ENCODE results near the gene PRKD1.
"Not testable (repeated sequence)": the region's sequence is repeated elsewhere in the genome, so short reads cannot be mapped to it uniquely, and the experiment has no call there.

Gene PRKD1

DNA sequence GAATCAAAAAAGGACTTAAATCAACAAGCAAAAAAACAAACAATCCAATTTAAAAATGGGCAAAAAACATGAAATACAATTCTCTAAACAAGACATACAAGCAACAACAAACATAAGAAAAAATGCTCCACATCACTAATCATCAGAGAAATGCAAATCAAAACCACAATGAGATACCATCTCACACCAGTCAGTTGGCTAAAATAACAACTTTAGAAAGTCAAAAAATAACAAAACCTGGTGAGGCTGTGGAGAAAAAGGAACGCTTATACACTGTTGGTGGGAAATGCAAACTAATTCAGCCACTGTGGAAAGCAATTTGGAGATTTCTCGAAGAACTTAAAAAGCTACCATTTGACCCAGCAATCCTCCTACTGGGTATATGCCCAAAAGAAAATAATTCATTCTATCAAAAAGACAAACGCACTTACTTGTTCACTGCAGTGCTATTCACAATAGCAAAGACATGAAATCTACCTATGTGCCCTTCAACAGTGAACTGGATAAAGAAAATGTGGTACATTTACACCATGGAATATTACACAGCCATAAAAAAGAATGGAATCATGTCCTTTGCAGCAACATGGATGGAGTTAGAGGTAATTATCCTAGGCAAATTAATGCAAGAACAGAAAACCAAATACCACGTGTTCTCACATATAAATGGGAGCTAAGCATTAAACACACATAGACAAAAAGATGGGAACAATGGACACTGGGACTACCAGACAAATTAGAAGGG is 26.9 kb downstream of the PRKD1 start:
- no peak for DNase-seq

DNA sequence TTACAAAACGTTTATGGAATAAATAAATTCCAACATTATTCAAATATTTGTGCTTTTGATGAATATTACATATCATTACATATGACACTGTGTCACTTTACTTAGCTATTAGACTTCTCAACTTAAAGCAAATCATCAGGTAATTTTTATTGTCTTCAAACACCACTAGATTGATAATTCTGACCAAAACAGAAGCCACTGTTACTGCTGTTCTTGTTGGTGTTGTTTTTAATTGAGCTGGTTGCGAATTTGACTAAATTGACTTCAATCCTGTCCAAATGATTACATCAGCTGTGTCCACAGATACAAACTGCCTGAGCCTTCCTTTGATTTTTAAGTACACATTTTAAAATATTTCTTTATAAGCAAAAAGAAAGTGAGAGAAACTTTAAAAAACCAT is 29.2 kb downstream of the PRKD1 start:
- DNase-seq, result no peak

DNA sequence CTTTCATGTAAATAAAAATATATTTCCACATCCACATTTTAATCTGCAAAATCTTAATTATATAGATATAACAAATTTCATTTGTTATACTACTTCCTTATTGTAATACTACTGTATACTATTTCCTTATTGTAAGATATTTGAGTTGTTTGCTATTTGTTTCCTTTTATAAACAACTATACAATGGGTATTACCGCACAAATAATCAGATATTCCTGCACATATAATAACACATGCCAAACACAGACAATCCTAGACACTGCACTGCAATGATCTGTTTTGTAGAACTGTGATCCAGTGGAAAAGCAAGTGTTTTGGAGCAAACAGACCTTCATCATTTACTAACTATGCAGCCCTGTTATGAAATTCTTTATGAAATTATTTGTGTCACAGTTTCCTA is 30.5 kb downstream of the PRKD1 start:
- no peak for DNase-seq

- DNase-seq, result peak; percentile 59
These were observed 31.3 kb downstream of the PRKD1 start for GRCh38 chr14:29896354-29896821.

DNA sequence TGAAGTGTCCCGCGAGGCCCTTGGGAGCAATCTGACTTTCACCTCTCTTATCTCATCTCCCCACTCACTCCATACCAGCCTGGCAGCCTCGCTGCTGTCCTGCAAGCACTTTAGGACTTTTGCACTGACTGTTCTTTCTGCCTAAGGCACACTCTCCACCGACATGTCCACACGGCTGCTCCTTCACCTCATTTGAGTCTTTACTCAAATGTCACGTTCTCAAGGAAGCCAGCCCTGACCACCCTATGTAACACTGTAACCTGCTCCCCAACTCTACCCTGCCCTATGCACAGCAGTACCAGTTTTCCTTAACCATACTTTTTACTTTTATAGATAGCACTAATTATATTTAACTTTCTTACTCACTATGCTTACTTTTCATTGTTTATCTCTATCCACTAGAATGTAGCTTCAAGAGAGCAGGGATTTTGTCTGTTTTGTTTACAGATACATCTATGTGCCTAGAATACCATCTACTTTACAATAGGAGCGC is 32.0 kb downstream of the PRKD1 start:
- DNase-seq, result peak; percentile 58

DNA sequence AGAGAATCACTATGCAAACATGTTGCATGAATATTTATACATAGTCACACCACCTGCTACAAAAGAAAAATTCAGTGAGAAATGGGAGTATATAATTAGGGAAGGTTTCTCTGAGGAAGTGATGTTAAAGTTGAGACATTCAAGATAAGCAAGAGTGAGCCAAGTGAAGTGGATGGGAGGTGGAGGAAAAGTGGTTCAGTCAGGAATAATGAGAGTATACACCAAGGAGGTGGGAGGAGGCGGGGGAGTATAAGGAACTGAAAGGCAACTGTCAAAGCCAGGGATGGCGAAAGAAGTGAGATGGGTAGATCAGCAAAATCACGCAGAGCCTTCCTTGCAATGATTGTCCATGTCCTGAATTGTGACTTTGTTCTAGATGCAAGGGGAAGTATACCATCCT is 33.7 kb downstream of the PRKD1 start:
- DNase-seq, result no peak

- DNase-seq, result no peak
These were observed 35.3 kb downstream of the PRKD1 start for GRCh38 chr14:29892327-29892726.

GRCh38 chr14:29885988-29886387 is 41.7 kb downstream of the PRKD1 start:
- DNase-seq, result no peak

DNA sequence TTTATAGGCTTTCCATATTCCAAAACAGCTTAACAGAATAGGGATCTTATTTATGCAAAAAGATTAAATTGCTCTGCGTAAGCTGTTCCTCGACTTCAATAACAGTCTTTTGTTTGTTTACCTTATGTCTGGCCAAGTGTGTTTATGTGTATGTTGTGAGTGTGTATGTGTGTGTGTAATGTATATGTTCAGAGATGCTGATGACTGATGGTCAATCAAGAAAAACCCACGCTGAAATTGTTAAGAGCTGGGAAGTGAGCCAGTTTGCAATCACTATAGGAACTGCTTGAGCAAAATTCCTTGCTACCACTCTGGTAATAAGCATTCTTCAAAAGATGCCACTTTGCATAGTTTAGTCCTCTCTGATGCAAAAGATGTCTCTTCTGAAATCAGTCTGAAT is 59.6 kb downstream of the PRKD1 start:
- no peak for DNase-seq

- DNase-seq, result no peak
These were observed 62.3 kb downstream of the PRKD1 start for GRCh38 chr14:29865299-29865698.

DNA sequence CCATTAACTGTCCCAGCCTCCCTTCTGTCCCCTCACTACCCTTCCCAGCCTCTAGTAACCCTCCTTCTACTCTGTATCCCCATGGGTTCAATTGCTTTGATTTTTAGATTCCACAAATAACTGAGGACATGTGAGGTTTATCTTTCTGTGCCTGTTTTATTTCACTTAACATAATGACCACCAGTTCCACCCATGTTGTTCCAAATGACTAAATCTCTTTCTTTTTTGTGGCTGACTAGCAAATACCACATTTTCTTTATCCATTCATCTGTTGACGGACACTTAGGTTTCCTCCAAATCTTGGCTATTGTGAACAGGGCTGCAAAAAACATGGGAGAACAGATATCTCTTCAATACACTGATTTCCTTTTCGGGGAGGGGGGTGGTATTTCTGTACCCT is 65.7 kb downstream of the PRKD1 start:
- DNase-seq, result no peak

DNA sequence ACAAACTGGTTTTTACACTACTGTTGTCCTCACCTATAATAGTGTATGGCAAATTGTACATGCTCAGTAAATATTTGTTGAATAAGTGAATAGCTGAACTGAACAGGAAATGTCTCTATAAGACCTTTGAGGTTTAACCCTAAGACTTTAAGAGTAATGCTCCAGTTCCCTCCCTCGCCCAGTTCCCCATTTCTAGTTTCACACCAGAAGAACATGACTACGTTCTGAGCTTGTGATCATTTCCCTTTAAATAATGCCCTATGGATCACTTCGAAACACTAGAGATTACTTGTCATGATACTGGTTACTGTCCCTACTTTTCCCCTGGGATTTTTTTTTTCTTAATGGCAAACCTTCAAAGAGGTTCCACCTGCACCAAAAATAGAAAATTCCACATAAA is 69.3 kb downstream of the PRKD1 start:
- DNase-seq, result no peak

DNA sequence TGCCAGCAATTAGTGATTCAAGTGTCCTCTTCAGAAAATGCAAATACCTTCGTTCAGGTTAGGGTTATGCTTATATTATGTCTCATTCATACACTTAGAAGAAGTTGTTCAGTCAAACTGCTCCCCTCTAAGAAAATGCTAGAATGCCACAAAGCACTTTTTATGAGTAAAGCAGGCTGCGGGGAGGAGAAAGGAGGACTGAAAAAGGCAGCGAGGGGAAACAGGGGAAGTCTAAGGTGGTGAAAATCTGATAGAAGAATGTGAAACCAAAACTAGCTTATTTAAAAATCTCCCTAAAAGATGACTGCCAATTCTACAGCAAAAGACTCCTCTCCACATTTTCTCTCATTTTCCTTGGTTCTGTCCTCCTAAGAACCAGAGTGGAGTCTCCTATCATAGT is 70.1 kb downstream of the PRKD1 start:
- DNase-seq, result no peak

DNA sequence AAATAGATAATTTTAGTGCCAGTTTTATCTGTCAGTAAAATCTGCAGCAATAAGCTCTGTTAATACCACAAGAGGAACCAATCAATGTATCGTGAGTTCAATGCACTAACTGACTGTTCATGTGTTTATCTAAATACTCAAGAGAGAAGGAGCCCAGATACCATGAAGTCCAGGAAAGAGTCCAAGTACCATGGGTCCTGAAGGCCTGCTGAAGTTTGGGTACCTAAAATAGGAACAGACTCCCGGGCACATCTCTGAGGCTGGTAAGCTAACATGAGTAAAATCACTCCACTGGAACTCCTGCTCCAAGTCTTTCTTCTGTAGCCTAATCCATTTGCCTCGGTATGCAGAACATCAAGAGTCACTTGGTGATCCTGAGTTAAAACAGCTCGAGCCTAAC is 71.1 kb downstream of the PRKD1 start:
- DNase-seq, result no peak

DNA sequence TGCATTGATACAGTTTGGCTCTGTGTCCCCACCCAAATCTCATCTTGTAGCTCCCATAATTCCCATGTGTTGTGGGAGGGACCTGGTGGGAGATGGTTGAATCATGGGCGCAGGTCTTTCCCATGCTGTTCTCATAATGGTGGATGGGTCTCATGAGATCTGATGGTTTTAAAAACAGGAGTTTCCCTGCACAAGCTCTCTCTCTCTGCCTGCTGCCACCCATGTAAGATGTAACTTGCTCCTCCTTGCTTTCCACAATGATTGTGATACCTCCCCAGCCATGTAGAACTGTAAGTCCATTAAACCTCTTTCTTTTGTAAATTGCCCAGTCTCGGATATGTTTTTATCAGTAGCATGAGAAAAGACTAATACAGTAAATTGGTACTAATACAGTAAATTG is 74.0 kb downstream of the PRKD1 start:
- DNase-seq, result not testable (repeated sequence)

GRCh38 chr14:29853272-29853671 is 74.4 kb downstream of the PRKD1 start:
- DNase-seq, result no peak

- no peak for DNase-seq
These were observed 76.2 kb downstream of the PRKD1 start for GRCh38 chr14:29851397-29851796.

DNA sequence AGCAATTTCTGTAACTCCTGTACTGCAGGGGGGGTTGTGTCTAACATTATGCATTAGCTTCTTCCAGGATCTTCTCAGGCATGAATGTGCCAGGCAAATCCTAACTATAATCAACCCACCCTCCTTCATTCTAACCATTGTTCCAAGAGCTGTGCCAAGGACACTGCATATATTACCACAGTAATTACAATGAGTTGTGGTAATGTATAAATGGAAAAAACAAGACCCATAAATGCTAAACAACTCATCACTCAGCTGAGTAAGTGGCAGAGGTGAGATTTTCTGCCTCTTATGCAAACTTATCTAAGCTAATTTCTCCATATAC is 80.6 kb downstream of the PRKD1 start:
- no peak for DNase-seq

- peak; percentile 49 for DNase-seq
These were observed 81.2 kb downstream of the PRKD1 start for GRCh38 chr14:29846339-29847055.

DNA sequence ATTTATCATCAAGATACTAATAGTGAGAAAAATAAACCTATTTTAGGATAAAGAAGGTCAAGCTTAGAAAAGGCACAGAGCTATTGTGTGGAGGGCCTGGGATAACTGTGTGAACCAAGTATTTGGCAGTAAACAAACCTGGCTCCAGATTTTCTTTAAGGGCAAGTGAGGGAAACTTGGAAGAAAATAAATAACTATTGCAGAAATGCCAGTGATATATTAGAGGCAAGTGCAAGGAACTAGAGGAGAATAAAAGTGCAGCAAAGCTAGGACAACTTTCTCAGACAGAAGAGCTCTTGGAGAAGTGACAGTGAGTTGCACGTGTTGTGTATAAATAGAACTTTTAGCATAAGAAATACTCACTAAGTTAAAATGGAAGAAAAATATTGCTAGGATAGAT is 83.7 kb downstream of the PRKD1 start:
- DNase-seq, result no peak

- no peak for DNase-seq
These were observed 85.4 kb downstream of the PRKD1 start for GRCh38 chr14:29842228-29842627.

DNA sequence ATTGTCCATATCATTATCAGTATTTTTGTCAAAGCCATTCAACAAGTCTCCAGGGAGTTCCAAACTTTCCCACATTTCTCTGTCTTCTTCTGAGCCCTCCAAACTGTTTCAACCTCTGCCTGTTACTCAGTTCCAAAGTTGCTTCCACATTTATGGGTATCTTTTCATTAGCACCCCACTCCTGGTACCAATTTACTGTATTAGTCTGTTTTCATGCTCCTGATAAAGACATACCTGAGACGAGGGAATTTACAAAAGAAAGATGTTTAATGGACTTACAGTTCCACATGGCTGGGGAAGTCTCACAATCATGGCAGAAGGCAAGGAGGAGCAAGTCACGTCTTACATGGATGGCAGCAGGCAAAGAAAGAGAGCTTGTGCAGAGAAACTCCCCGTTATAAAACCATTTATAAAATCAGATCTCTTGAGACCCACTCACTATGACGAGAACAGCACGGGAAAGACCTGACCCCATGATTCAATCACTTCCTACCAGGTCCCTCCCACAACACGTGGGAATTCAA is 87.2 kb downstream of the PRKD1 start:
- DNase-seq, result not testable (repeated sequence)

DNA sequence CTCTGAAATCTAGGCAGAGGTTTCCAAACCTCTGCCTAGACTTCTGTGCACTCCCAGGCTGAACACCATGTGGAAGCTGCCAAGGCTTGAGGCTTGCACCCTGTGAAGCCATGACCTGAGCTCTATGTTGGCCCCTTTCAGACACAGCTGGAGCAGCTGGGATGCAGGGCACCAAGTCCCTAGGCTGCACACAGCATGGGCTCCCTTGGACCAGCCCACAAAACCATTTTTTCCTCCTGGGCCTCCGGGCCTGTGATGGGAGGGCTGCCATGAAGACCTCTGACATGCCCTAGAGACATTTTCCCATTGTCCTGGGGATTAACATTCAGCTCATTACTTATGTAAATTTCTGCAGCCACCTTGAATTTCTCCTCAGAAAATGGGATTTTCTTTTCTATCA is 88.0 kb downstream of the PRKD1 start:
- DNase-seq, result not testable (repeated sequence)

- no peak for DNase-seq
These were observed 88.9 kb downstream of the PRKD1 start for GRCh38 chr14:29838752-29839151.

All from NCI-H510A treated with DMSO at 0.1 percent for 48 hours (cell line).